Kidney (tissue), 14 donors: ENCODE measurements around the gene BRD7. TPM values are rescaled to one million over a fixed set of nuclear protein-coding genes. Genes with fewer than 3 reads are reported as not detected.

Experiments used
- DNase-seq, 5 donors: peaks; one replicate each; pipeline ENCODE4 v3.0.0-alpha.2; 2013 to 2020
- FAIRE-seq: peaks from 2 replicates; lab custom pipeline; 2012; peaks lifted over from hg19 to GRCh38; lab: Jason Lieb, UNC
- H3K27ac ChIP-seq, 2 donors: one replicate each; pipeline ENCODE4 v1.7.0; 2013; ENCODE audit warnings: low read depth in 2 of 2, low read length in 2 of 2, inconsistent platforms in 1 of 2
- H3K27me3 ChIP-seq: one replicate; pipeline ENCODE4 v1.7.1; 2013; ENCODE audit warnings: low read length, inconsistent platforms; ENCODE audit not compliant: control insufficient read depth, insufficient read depth
- H3K36me3 ChIP-seq, 3 donors: one replicate each; pipeline versions ENCODE4 v1.7.0 to v1.7.1; 2013; ENCODE audit warnings: low read length in 3 of 3, control low read depth in 1 of 3, inconsistent platforms in 1 of 3; ENCODE audit not compliant: insufficient read depth in 3 of 3, control insufficient read depth in 2 of 3
- H3K4me1 ChIP-seq, 3 donors: one replicate each; pipeline versions ENCODE4 v1.7.0 to v1.7.1; 2013; ENCODE audit warnings: low read length in 3 of 3, inconsistent platforms in 1 of 3, low read depth in 1 of 3; ENCODE audit not compliant: control insufficient read depth in 2 of 3, insufficient read depth in 2 of 3
- H3K4me3 ChIP-seq, 3 donors: one replicate each; pipeline versions ENCODE4 v1.7.0 to v1.8.1; 2013; ENCODE audit warnings: low read length in 3 of 3, control low read depth in 1 of 3, inconsistent platforms in 1 of 3
- H3K9ac ChIP-seq, 3 donors: one replicate each; pipeline versions ENCODE4 v1.7.0 to v1.7.1; 2013; ENCODE audit warnings: low read length in 3 of 3, control low read depth in 1 of 3, inconsistent platforms in 1 of 3
- H3K9me3 ChIP-seq, 3 donors: one replicate each; pipeline versions ENCODE4 v1.7.0 to v1.7.1; 2013; ENCODE audit warnings: low read length in 3 of 3, control low read depth in 1 of 3, inconsistent platforms in 1 of 3; ENCODE audit not compliant: control insufficient read depth in 2 of 3, insufficient read depth in 1 of 3
- CTCF ChIP-seq: IDR thresholded peaks from 3 replicates; pipeline ENCODE4 v1.5.1; 2012; ENCODE audit warnings: mild to moderate bottlenecking, moderate library complexity, borderline replicate concordance; ENCODE audit not compliant: insufficient read depth; ENCODE audit errors: extremely low read depth
- intact Hi-C: fragments of 100-400 bp; cut with DNase I; formaldehyde crosslinking; loops from one replicate; pipeline ENCODE4 v1.11.1; 2022
- polyA plus RNA-seq: library from polyadenylated mRNA; stranded (reverse); fragments of 350-450 nt; fragmentation: Illumina TruSeq; extraction: RNeasy Lipid Tissue Mini Kit (QIAGEN cat#74804); gene quantifications from one replicate; pipeline ENCODE4 v1.2.3, GENCODE V29; 2014; ENCODE audit warnings: low read depth, low replicate concordance; ENCODE audit not compliant: insufficient read depth
- total RNA-seq: library from RNA; stranded (reverse); fragmentation: NEBNext Ultra II Directional; extraction: Animal tissue kit (Norgen Biotek cat#: 25700); gene quantifications from one replicate; pipeline ENCODE4 v1.2.1, GENCODE V29; 2021
- donor health status: control.
- donor health status: control.
- donor health status: control.
- donor health status: control.
- donor health status: control.
- donor health status: DM: yes; HTN: yes; CAD: no.
- donor health status: Normal renal cell carcinoma (clear cell type).

BRD7 gene
- total and polyA plus RNA-seq, 2 donors from 2014 or later = 44.1 to 68.0 TPM

GRCh38 chr16:50298075-50298460 is 70.7 kb downstream of the BRD7 start:
- Histone ChIP-seq H3K27me3 (no peaks in the 10 kb centered on the region), H3K9ac (no peak overlapping the region), H3K9me3 (no peaks in the 10 kb centered on the region), H3K4me3 (no peak overlapping the region), H3K36me3 (no peaks in the 10 kb centered on the region), H3K4me1 (no peaks in the 10 kb centered on the region), H3K27ac (no peak overlapping the region)
- FAIRE-seq (no peak), DNase-seq (peak in 2 of 5 donors; percentile 24 to 31)
- intact Hi-C loops = no loop called here
- no peak for TF ChIP-seq CTCF

- FAIRE-seq (no peak), DNase-seq (peak in 2 of 5 donors; percentile 49 to 70)
- no peaks in the 10 kb centered on the region for H3K4me1 ChIP-seq
- no peaks in the 10 kb centered on the region for H3K27me3 ChIP-seq
- intact Hi-C loops = no loop called here
- H3K9ac ChIP-seq = no peak overlapping the region
- no peaks in the 10 kb centered on the region for H3K9me3 ChIP-seq
- H3K4me3 ChIP-seq = no peak overlapping the region
- no peak for TF ChIP-seq CTCF
- H3K36me3 ChIP-seq = no peaks in the 10 kb centered on the region
- H3K27ac ChIP-seq = no peak overlapping the region
Measured at GRCh38 chr16:50297301-50298074, 71.3 kb downstream of the BRD7 start.

- Histone ChIP-seq H3K27me3 (no peaks in the 10 kb centered on the region), H3K9ac (no peak overlapping the region), H3K27ac (no peak overlapping the region), H3K36me3 (no peaks in the 10 kb centered on the region), H3K4me1 (no peaks in the 10 kb centered on the region), H3K9me3 (no peaks in the 10 kb centered on the region), H3K4me3 (no peak overlapping the region)
- DNase-seq = peak in 2 of 5 donors; percentile 13 to 58
- no peak for TF ChIP-seq CTCF
- no peak for FAIRE-seq
- intact Hi-C loops = no loop called here
Measured at GRCh38 chr16:50296807-50297206, 72.0 kb downstream of the BRD7 start.
